HepG2 (cell line): ENCODE data around the gene PRKCI. TPM values are rescaled to one million over a fixed set of nuclear protein-coding genes. Genes with fewer than 3 reads are reported as not detected.
A peak's percentile ranks its signal among the peaks of the same experiment; 100 is the strongest.

Experiments used
- BHLHE40 ChIP-seq: IDR thresholded peaks from 2 replicates; pipeline ENCODE4 v1.6.1; 2011; ENCODE audit warnings: low read length, improper control_type of control experiment
- DR1 ChIP-seq: sonication (generic); formaldehyde crosslinking; IDR thresholded peaks from 2 replicates; pipeline ENCODE4 v1.8.0; 2021; ENCODE audit warnings: mild to moderate bottlenecking, missing genetic modification reagents, inconsistent platforms
- ELF1 ChIP-seq: sonication (generic); formaldehyde crosslinking; IDR thresholded peaks from 2 replicates; pipeline ENCODE4 v1.4.0; 2020; ENCODE audit warnings: missing genetic modification reagents
- NKX3-1 ChIP-seq: sonication (generic); formaldehyde crosslinking; IDR thresholded peaks from 2 replicates; pipeline ENCODE4 v1.5.0; 2020; ENCODE audit warnings: missing genetic modification reagents
- ONECUT2 ChIP-seq: sonication (generic); formaldehyde crosslinking; IDR thresholded peaks from 2 replicates; pipeline ENCODE4 v1.4.0; 2020; ENCODE audit warnings: missing genetic modification reagents
- RCOR2 ChIP-seq: IDR thresholded peaks from 2 replicates; pipeline ENCODE4 v1.6.1; 2016; ENCODE audit warnings: missing biosample characterization, missing genetic modification reagents
- RORA ChIP-seq: sonication (generic); formaldehyde crosslinking; IDR thresholded peaks from 2 replicates; pipeline ENCODE4 v1.5.0; 2020; ENCODE audit warnings: mild to moderate bottlenecking, missing genetic modification reagents, moderate library complexity
- SOX5 ChIP-seq: IDR thresholded peaks from 2 replicates; pipeline ENCODE4 v1.6.1; 2016; ENCODE audit warnings: borderline replicate concordance
- ZNF121 ChIP-seq: sonication (generic); formaldehyde crosslinking; IDR thresholded peaks from 2 replicates; pipeline ENCODE4 v1.5.0; 2020; ENCODE audit warnings: mild to moderate bottlenecking, missing genetic modification reagents
- ZNF224 ChIP-seq: sonication (generic); formaldehyde crosslinking; IDR thresholded peaks from 2 replicates; pipeline ENCODE4 v1.5.0; 2020; ENCODE audit warnings: mild to moderate bottlenecking, missing genetic modification reagents
- ZNF235 ChIP-seq: sonication (generic); formaldehyde crosslinking; IDR thresholded peaks from 2 replicates; pipeline ENCODE4 v1.8.1; 2023; ENCODE audit warnings: mild to moderate bottlenecking, missing genetic modification reagents, borderline replicate concordance
- ZNF350 ChIP-seq: sonication (generic); formaldehyde crosslinking; IDR thresholded peaks from 2 replicates; pipeline ENCODE4 v1.4.0; 2020; ENCODE audit warnings: mild to moderate bottlenecking, low read depth, missing genetic modification reagents, borderline replicate concordance
- ZNF878 ChIP-seq: sonication (generic); formaldehyde crosslinking; IDR thresholded peaks from 2 replicates; pipeline ENCODE4 v1.8.1; 2023; ENCODE audit warnings: mild to moderate bottlenecking, missing genetic modification reagents, moderate library complexity
- polyA plus RNA-seq, 8 experiments: library from polyadenylated mRNA; depleted of rRNA in 3 of 8; stranded (reverse) in 7 of 8; unstranded in 1 of 8; fragments of >200 nt; fragmentation: Illumina TruSeq in 4 of 8; extraction: Trizol in 4 of 8; gene quantifications; 2 replicates each; pipeline versions ENCODE4 v1.2.1 to v1.2.3, GENCODE V29; 2011 to 2016; ENCODE audit warnings: low read depth in 4 of 8, missing spikeins in 1 of 8, mixed read lengths in 1 of 8; ENCODE audit not compliant: insufficient read depth in 1 of 8
- total RNA-seq, 5 experiments: library from RNA; depleted of rRNA; stranded (reverse); fragments of >200 nt; fragmentation: Illumina TruSeq; extraction: Trizol; gene quantifications; 2 replicates each; pipeline ENCODE4 v1.2.3, GENCODE V29; 2016; ENCODE audit warnings: low read depth in 1 of 5
- TF ChIP-seq, protein P1 (sequence below): sonication (generic); formaldehyde crosslinking; IDR thresholded peaks from 2 replicates; pipeline ENCODE4 v1.4.0; 2020; ENCODE audit warnings: low read depth, missing genetic modification reagents
- TF ChIP-seq, protein P2 (sequence below): sonication (generic); formaldehyde crosslinking; IDR thresholded peaks from 2 replicates; pipeline ENCODE4 v1.9.0; 2021; ENCODE audit warnings: missing genetic modification reagents, borderline replicate concordance
- TF ChIP-seq, protein P3 (sequence below): sonication (generic); formaldehyde crosslinking; IDR thresholded peaks from 2 replicates; pipeline ENCODE4 v1.5.0; 2020; ENCODE audit warnings: mild to moderate bottlenecking, missing genetic modification reagents
- TF ChIP-seq, protein P4 (sequence below): IDR thresholded peaks from 2 replicates; pipeline ENCODE4 v1.6.1; 2016; ENCODE audit warnings: missing biosample characterization, missing genetic modification reagents, low read depth

Gene PRKCI
- total and polyA plus RNA-seq, 2 of the 13 experiments (the other 11 are each of a cell fraction or from before 2014, with no cell fraction given): 17.2 to 30.4 TPM

DNA sequence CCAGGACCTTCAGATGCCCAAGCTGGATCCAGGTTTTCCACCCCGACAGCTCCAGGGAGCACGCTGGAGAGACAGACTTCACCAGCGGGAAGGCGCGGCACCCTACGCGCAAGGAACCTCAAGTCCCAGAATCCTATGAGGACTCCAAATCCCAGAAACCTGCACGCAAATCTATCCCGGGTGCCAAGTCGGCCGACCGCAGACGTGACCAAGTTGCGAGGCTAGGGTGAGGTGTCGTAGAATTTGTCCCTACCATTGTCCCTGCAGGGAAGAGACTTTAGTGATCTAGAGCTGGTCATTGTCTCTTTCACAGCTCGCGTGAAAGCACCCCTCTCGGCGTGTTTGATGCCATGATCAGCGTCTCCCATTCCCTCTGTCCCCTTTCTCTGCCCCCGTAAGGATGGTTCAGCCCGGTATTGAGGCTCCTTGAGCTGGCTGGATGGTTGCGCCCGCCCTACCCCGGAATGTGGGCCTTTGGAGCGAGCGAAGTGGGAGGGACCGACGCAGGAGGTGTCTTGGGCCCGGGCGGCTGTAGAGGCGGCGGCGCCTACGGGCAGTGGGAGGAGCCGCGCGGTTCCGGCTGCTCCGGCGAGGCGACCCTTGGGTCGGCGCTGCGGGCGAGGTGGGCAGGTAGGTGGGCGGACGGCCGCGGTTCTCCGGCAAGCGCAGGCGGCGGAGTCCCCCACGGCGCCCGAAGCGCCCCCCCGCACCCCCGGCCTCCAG is at the start of gene PRKCI (continued):
- TF ChIP-seq ZNF350 (CRISPR knock-in tag) (no peak; the same call in none of the 2 replicates), SOX5 (0 out of 2 replicates have a peak, but pooled peaks have one; percentile 29), ELF1 (peak; percentile 54; the same call in 1 of the 2 replicates), RORA (CRISPR knock-in tag) (no peak), NKX3-1 (CRISPR knock-in tag) (no peak), BHLHE40 (peak; percentile 97), ZNF878 (CRISPR knock-in tag) (no peak), ZNF235 (CRISPR knock-in tag) (no peak), RCOR2 (CRISPR knock-in tag) (no peak), ZNF121 (CRISPR knock-in tag) (no peak), ONECUT2 (CRISPR knock-in tag) (no peak), ZNF224 (peak; percentile 53; the same call in 1 of the 2 replicates), DR1 (CRISPR knock-in tag) (no peak)
- TF ChIP-seq, protein P1, sequence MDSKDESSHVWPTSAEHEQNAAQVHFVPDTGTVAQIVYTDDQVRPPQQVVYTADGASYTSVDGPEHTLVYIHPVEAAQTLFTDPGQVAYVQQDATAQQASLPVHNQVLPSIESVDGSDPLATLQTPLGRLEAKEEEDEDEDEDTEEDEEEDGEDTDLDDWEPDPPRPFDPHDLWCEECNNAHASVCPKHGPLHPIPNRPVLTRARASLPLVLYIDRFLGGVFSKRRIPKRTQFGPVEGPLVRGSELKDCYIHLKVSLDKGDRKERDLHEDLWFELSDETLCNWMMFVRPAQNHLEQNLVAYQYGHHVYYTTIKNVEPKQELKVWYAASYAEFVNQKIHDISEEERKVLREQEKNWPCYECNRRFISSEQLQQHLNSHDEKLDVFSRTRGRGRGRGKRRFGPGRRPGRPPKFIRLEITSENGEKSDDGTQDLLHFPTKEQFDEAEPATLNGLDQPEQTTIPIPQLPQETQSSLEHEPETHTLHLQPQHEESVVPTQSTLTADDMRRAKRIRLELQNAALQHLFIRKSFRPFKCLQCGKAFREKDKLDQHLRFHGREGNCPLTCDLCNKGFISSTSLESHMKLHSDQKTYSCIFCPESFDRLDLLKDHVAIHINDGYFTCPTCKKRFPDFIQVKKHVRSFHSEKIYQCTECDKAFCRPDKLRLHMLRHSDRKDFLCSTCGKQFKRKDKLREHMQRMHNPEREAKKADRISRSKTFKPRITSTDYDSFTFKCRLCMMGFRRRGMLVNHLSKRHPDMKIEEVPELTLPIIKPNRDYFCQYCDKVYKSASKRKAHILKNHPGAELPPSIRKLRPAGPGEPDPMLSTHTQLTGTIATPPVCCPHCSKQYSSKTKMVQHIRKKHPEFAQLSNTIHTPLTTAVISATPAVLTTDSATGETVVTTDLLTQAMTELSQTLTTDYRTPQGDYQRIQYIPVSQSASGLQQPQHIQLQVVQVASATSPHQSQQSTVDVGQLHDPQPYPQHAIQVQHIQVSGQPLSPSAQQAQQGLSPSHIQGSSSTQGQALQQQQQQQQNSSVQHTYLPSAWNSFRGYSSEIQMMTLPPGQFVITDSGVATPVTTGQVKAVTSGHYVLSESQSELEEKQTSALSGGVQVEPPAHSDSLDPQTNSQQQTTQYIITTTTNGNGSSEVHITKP (CRISPR knock-in tag): peak; percentile 99
- TF ChIP-seq, protein P2, sequence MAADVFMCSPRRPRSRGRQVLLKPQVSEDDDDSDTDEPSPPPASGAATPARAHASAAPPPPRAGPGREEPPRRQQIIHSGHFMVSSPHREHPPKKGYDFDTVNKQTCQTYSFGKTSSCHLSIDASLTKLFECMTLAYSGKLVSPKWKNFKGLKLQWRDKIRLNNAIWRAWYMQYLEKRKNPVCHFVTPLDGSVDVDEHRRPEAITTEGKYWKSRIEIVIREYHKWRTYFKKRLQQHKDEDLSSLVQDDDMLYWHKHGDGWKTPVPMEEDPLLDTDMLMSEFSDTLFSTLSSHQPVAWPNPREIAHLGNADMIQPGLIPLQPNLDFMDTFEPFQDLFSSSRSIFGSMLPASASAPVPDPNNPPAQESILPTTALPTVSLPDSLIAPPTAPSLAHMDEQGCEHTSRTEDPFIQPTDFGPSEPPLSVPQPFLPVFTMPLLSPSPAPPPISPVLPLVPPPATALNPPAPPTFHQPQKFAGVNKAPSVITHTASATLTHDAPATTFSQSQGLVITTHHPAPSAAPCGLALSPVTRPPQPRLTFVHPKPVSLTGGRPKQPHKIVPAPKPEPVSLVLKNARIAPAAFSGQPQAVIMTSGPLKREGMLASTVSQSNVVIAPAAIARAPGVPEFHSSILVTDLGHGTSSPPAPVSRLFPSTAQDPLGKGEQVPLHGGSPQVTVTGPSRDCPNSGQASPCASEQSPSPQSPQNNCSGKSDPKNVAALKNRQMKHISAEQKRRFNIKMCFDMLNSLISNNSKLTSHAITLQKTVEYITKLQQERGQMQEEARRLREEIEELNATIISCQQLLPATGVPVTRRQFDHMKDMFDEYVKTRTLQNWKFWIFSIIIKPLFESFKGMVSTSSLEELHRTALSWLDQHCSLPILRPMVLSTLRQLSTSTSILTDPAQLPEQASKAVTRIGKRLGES (CRISPR knock-in tag): no peak
- TF ChIP-seq, protein P3, sequence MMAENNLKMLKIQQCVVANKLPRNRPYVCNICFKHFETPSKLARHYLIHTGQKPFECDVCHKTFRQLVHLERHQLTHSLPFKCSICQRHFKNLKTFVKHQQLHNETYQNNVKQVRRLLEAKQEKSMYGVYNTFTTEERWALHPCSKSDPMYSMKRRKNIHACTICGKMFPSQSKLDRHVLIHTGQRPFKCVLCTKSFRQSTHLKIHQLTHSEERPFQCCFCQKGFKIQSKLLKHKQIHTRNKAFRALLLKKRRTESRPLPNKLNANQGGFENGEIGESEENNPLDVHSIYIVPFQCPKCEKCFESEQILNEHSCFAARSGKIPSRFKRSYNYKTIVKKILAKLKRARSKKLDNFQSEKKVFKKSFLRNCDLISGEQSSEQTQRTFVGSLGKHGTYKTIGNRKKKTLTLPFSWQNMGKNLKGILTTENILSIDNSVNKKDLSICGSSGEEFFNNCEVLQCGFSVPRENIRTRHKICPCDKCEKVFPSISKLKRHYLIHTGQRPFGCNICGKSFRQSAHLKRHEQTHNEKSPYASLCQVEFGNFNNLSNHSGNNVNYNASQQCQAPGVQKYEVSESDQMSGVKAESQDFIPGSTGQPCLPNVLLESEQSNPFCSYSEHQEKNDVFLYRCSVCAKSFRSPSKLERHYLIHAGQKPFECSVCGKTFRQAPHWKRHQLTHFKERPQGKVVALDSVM (CRISPR knock-in tag): peak; percentile 41
- TF ChIP-seq, protein P4, sequence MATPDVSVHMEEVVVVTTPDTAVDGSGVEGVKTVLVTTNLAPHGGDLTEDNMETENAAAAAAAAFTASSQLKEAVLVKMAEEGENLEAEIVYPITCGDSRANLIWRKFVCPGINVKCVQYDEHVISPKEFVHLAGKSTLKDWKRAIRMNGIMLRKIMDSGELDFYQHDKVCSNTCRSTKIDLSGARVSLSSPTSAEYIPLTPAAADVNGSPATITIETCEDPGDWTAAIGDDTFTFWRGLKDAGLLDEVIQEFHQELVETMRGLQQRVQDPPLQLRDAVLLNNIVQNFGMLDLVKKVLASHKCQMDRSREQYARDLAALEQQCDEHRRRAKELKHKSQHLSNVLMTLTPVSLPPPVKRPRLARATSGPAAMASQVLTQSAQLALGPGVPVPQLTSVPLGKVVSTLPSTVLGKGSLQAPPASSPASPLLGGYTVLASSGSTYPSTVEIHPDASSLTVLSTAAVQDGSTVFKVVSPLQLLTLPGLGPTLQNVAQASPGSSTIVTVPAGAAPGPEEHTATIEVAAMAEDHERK: 0 out of 2 replicates have a peak, but pooled peaks have one; percentile 53
